GM18498 (cell line): Measurements from ENCODE around the gene SLC12A3.

Experiments
- ATAC-seq: cut with Tn5 transposase; IDR thresholded peaks from one replicate; pipeline ENCODE4 v1.9.1; 2021; ENCODE audit warnings: mild to moderate bottlenecking, moderate library complexity; ENCODE audit not compliant: unreplicated experiment

The SLC12A3 gene

GRCh38 chr16:56847173-56847910 is 17.7 kb upstream of the SLC12A3 start:
- ATAC-seq = no peak

DNA sequence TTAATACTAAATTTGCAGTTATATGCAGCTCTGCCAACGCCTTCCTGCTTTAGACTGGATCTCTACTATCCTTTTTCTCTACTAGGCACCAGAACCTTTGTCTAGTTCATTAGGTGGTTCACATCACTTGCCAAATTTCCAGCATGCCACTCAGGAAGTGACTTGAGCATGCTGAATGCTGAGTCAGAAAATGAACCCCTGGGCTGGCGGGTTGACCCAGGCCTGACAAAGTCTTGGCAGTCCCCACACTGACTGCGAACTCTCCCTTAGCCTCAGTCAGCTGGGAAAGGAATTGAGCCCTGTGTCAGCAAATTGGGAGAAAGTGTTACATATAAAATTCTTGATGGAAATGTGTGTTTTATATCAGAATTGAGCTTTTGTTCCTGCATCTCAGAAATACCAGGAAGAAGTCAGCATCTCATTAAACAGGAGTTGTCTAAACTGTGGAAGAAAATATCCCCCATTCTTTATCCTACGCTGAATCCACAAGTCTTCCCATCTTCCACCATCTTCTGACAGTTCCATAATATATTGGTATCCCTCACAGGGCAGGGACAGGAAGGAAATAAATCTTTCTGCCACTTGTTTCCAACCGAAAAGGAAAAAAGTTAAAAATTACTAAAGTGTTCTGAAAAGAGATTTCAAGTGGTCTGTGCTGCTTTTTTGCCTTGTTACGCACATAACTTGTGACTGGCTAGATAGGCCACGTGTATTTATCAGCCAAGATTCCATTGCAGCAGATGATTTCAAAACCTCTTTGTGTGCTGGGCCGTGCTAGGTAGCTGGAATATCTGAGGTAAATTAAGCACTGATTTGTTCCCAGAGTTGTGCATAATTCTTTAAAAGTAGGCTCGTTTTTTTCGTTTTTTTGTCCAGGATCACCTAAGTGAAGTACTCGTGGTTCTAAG is 16.7 kb upstream of the SLC12A3 start:
- no peak for ATAC-seq

GRCh38 chr16:56848955-56849689 is 15.9 kb upstream of the SLC12A3 start:
- no peak for ATAC-seq

DNA sequence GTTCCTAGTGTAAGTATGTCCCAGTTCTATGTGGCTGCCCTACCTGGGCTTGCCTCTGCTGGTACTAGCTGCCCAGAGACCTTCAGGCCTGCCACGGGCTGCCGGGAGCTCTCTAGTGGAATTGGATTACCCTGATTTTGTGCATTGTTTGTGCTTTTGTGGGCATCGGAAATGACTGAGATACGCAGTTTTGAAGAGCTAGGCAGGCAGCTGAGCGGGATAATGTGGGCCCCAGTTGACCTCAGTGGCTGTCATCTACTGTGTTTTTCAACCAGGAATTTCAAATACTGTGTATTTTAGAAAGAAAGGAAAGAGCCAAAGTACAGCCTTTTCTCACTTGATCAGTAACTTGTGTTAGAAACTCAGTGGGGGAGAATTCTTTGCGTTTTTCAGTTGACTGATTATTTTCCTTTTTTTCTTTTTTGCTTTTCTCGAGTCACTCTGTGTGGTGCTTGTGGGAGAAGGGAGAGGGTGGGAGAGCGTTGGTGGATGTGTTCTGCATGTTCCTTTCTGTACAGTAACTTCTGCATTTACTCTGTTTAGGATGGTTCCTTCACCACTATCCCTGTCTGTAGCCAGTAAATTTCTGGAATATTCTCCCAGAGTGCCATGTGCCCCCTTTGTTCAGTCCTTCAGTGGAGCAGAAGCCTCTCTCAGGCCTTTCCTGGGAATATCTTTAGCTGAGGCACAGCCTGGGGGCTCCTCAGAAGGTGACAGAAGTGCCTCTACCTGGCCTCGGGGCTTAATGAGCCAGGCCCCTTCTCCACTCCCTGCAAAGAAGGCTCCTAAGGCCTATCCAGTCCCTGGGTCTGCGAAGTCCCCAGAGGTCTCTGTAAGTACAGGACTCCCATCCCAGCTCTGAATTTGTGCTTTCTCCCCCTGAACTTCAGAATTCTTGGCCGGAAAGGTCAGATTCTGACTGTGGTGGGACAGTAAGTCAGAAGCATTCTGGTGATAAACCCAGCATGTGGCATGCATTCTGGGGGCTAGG is 15.0 kb upstream of the SLC12A3 start:
- ATAC-seq = no peak

GRCh38 chr16:56851671-56852400 is 13.2 kb upstream of the SLC12A3 start:
- no peak for ATAC-seq

DNA sequence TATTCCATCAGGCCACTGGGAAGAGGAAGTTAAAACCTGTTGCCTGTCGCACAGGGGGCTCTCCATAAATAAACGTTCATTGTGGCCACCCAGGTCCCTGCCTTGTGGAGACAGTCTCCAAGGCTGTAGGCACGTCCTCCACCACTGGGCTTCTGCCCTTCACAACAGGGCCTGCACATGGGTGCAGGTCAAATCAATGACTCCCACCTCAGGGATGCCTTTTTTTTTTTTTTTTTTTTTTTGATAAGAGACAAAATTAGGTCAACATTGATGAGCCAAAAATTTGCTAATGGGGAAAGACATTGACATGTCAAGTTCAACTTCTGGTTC is 12.6 kb upstream of the SLC12A3 start:
- no peak for ATAC-seq

- no peak for ATAC-seq
Measured at GRCh38 chr16:56852968-56853367, 12.0 kb upstream of the SLC12A3 start.

DNA sequence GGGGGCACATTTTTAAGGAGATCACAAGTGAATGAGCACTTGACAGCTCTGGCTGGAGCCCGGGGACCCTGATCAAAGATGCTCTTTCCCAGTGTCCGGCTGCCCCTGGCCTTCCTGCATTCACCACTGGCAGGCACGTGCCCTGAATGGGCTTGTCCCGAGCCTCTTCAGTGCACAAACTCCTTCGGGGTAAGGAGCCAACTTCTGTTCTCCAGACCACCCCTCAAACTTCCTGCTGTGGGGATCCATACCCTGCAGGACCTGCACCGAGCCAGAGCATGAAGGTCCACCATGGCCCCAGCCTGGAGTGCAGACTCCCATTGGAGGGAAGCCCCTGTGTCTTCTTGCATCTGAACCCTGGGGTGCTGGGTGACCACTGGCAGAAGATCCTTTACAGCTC is 9.8 kb upstream of the SLC12A3 start:
- ATAC-seq = no peak

GRCh38 chr16:56855946-56856345 is 9.1 kb upstream of the SLC12A3 start:
- ATAC-seq = no peak

- ATAC-seq = no peak
Measured at GRCh38 chr16:56856876-56857447, 8.0 kb upstream of the SLC12A3 start.

DNA sequence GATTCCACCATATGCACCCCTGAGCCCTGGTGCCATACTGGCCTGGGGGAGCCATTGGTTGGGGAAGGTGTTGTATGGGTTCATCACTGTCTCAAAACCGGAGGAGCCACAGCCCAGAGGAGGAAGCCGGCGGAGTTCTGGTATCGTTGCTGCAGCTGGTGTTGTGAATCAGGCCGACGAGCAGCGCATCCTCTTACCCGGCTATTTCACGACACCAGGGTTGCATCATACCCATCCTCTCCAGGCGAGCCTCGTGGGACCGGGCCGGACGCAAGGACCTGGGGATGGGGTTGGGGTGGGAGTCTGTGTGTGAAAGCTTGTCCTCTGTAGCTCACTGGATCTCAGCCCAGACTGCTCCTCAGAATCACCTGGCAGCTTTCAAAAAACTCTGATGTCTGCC is 6.6 kb upstream of the SLC12A3 start:
- ATAC-seq = no peak

DNA sequence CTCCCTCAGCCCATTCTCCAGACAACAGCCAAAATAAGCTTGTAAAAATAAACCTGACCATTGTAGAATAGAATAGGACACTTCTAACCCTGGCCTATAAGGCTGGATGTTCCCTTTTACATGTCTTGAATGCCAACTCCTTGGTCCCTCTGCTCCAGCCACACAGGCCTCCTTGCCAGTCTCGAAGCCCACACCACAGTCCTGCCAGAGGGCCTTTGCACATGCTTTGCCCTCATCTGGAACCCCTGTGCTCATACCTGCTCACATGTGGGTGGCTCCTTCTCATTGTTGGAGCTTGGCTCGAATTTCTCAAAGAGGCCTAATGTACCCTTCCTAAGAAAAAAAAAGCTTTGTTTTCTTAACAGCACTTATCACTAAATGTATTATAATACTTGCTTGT is 5.4 kb upstream of the SLC12A3 start:
- ATAC-seq = no peak

- peak; percentile 78 for ATAC-seq
Measured at GRCh38 chr16:56860226-56861020, 4.6 kb upstream of the SLC12A3 start.

- ATAC-seq = no peak
Measured at GRCh38 chr16:56861092-56861610, 3.9 kb upstream of the SLC12A3 start.

DNA sequence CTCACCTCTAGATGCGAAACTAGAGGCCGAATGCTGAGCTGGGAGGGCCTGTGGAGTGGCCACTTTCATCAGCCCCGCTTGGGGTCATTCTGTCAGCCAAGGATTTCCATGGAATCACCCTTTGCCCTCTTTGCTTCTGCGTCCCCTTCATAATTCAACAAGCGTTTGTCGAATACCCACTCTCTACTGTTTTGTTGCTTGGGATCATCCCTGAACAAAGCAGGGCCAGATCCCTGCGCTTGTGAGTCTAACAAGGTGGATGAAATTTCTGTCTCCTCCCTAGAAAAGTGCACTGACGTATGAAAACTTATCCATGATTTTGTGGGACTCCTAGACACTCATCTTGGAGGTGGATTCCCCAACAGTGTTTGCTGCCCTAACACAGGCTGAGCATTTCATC is 3.3 kb upstream of the SLC12A3 start:
- no peak for ATAC-seq

- ATAC-seq = no peak
Measured at GRCh38 chr16:56862776-56863175, 2.2 kb upstream of the SLC12A3 start.

DNA sequence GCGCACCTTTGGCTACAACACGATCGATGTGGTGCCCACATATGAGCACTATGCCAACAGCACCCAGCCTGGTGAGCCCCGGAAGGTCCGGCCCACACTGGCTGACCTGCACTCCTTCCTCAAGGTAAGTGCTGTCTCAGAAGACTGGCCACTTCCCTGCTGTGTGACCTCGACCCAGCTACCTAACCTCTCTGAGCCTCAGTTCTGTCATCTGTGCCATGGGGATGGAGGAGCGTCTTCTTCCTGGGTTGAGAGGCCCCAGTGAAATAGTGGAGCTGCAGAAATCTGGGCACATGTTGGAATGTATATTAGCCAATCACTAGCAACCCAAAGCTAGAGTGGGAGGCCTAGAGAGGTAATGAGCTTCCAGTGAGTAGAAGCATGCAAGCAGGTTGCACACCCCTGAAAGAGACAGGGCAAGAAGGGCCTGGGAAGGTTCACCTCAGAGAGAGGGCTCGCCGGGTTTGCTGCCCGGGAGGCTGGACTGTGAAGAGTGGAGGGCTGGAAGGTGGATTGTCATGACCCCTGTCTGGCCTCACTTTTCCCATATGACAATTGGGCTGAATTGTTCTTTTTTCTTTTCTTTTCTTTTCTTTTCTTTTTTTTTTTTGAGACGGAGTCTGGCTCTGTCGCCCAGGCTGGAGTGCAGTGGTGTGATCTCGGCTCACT is 521 bp downstream of the SLC12A3 start:
- no peak for ATAC-seq
